K562 (cell line): ENCODE results near the gene ABHD5. TPM values are rescaled to one million over a fixed set of nuclear protein-coding genes. Genes with fewer than 3 reads are reported as not detected.

Source experiments
- AFF4 ChIP-seq: sonication (generic); formaldehyde crosslinking; IDR thresholded peaks from 2 replicates; pipeline ENCODE4 v1.8.0; 2023; ENCODE audit warnings: mild to moderate bottlenecking, missing genetic modification reagents
- ATF1 ChIP-seq, 2 experiments: fragments of 450-650 bp in 1 of 2; IDR thresholded peaks; 2 replicates each; pipeline ENCODE4 v1.6.1; 2016; ENCODE audit warnings: missing compliant biosample characterization in 1 of 2, missing genetic modification characterization in 1 of 2
- HMGN3 ChIP-seq: IDR thresholded peaks from 2 replicates; pipeline ENCODE4 v1.6.1; 2011; ENCODE audit warnings: borderline replicate concordance, low read depth, mild to moderate bottlenecking, mixed read lengths, low read length; ENCODE audit not compliant: insufficient read length; ENCODE audit errors: extremely low read depth
- HNRNPUL1 ChIP-seq: fragments of 200-400 bp; formaldehyde crosslinking; IDR thresholded peaks from 2 replicates; pipeline ENCODE4 v1.6.1; 2017; ENCODE audit warnings: low read length
- NFYB ChIP-seq: IDR thresholded peaks from 2 replicates; pipeline ENCODE4 v1.6.1; 2011; ENCODE audit warnings: mild to moderate bottlenecking, moderate library complexity; ENCODE audit not compliant: insufficient read length; ENCODE audit errors: extremely low read depth
- SIN3B ChIP-seq: fragments of 450-650 bp; IDR thresholded peaks from 2 replicates; pipeline ENCODE4 v1.6.1; 2017; ENCODE audit warnings: low read depth, mild to moderate bottlenecking, moderate library complexity
- SRSF1 ChIP-seq: fragments of 200-400 bp; formaldehyde crosslinking; IDR thresholded peaks from 2 replicates; pipeline ENCODE4 v1.6.1; 2017; ENCODE audit warnings: mild to moderate bottlenecking, low read depth, low read length, moderate library complexity
- WHSC1 ChIP-seq: IDR thresholded peaks from one replicate; pipeline ENCODE4 v1.6.1; 2012; ENCODE audit warnings: low read length, control low read depth, inconsistent platforms
- ZNF263 ChIP-seq: sonication (generic); formaldehyde crosslinking; IDR thresholded peaks from 2 replicates; pipeline ENCODE4 v1.8.0; 2022; ENCODE audit warnings: mild to moderate bottlenecking, missing genetic modification reagents, borderline replicate concordance
- ZNF3 ChIP-seq: fragments of 250-450 bp; sonication (Bioruptor Pico); IDR thresholded peaks from 2 replicates; pipeline ENCODE4 v1.5.0; 2021; ENCODE audit warnings: mild to moderate bottlenecking, moderate library complexity
- ZNF444 ChIP-seq: fragments of 250-450 bp; sonication (Bioruptor Pico); IDR thresholded peaks from 2 replicates; pipeline ENCODE4 v1.4.0; 2020; ENCODE audit warnings: mild to moderate bottlenecking, moderate library complexity
- ZNF668 ChIP-seq: fragments of 250-450 bp; sonication (Bioruptor Pico); IDR thresholded peaks from 2 replicates; pipeline ENCODE4 v1.8.0; 2022; ENCODE audit warnings: mild to moderate bottlenecking, inconsistent platforms
- polyA plus RNA-seq, 8 experiments: library from polyadenylated mRNA; depleted of rRNA in 4 of 8; stranded (reverse) in 5 of 8; unstranded in 3 of 8; fragments of >200 nt; fragmentation: Nextera tagmentation in 2 of 8; fragmentation: Illumina TruSeq in 1 of 8; extraction: Ambion mirVana in 2 of 8; extraction: Trizol in 1 of 8; gene quantifications; 2 replicates each; pipeline versions ENCODE4 v1.2.1 to v1.2.3, GENCODE V29; 2011 to 2014; ENCODE audit warnings: inconsistent platforms in 1 of 8, missing spikeins in 1 of 8
- total RNA-seq, 7 experiments: library from RNA; depleted of rRNA in 6 of 7; stranded (reverse); fragments of >200 nt in 6 of 7; fragmentation: Illumina TruSeq in 2 of 7; extraction: Trizol in 2 of 7; gene quantifications; 2 replicates each; pipeline versions ENCODE4 v1.2.1 to v1.2.3, GENCODE V29; 2011 to 2021; ENCODE audit warnings: low replicate concordance in 1 of 7
- TF ChIP-seq, protein P1 (sequence below): sonication (generic); formaldehyde crosslinking; IDR thresholded peaks from 2 replicates; pipeline ENCODE4 v1.8.0; 2023; ENCODE audit warnings: missing genetic modification reagents, mild to moderate bottlenecking, borderline replicate concordance
- TF ChIP-seq, protein P2 (sequence below): fragments of 250-450 bp; sonication (Bioruptor Pico); IDR thresholded peaks from 2 replicates; pipeline ENCODE4 v1.5.0; 2021; ENCODE audit warnings: mild to moderate bottlenecking, moderate library complexity

The ABHD5 gene
- total and polyA plus RNA-seq, 9 of the 15 experiments (the other 6 are each of a cell fraction or from before 2014, with no cell fraction given), result 27.8 to 61.7 (median 39.9) TPM

DNA sequence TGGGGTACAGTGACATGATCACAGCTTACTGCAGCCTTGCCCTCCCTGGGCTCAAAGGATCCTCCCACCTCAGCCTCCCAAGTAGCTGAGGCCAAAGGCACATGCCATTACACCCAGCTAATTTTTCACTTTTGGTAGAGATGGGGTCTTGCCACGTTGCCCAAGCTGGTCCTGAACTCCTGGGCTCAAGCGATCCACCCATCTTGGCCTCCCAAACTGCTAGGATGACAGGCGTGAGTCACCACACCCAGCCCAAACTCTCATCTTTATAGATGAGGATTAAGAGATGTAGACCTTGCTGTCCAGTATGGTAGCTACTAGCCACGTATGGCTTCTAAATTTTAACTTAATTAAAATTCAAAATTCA is 4.4 kb upstream of the ABHD5 start (continued):
- TF ChIP-seq, protein P1, sequence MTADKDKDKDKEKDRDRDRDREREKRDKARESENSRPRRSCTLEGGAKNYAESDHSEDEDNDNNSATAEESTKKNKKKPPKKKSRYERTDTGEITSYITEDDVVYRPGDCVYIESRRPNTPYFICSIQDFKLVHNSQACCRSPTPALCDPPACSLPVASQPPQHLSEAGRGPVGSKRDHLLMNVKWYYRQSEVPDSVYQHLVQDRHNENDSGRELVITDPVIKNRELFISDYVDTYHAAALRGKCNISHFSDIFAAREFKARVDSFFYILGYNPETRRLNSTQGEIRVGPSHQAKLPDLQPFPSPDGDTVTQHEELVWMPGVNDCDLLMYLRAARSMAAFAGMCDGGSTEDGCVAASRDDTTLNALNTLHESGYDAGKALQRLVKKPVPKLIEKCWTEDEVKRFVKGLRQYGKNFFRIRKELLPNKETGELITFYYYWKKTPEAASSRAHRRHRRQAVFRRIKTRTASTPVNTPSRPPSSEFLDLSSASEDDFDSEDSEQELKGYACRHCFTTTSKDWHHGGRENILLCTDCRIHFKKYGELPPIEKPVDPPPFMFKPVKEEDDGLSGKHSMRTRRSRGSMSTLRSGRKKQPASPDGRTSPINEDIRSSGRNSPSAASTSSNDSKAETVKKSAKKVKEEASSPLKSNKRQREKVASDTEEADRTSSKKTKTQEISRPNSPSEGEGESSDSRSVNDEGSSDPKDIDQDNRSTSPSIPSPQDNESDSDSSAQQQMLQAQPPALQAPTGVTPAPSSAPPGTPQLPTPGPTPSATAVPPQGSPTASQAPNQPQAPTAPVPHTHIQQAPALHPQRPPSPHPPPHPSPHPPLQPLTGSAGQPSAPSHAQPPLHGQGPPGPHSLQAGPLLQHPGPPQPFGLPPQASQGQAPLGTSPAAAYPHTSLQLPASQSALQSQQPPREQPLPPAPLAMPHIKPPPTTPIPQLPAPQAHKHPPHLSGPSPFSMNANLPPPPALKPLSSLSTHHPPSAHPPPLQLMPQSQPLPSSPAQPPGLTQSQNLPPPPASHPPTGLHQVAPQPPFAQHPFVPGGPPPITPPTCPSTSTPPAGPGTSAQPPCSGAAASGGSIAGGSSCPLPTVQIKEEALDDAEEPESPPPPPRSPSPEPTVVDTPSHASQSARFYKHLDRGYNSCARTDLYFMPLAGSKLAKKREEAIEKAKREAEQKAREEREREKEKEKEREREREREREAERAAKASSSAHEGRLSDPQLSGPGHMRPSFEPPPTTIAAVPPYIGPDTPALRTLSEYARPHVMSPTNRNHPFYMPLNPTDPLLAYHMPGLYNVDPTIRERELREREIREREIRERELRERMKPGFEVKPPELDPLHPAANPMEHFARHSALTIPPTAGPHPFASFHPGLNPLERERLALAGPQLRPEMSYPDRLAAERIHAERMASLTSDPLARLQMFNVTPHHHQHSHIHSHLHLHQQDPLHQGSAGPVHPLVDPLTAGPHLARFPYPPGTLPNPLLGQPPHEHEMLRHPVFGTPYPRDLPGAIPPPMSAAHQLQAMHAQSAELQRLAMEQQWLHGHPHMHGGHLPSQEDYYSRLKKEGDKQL, result no peak
- TF ChIP-seq ZNF3 (CRISPR knock-in tag), result no peak
- no peak for TF ChIP-seq ZNF668 (CRISPR knock-in tag)
- TF ChIP-seq AFF4 (CRISPR knock-in tag), result 0 out of 2 replicates have a peak, but pooled peaks have one; percentile 58
- no peak for TF ChIP-seq ATF1 (CRISPR knock-in tag; IDR thresholded peaks at IDR 0.05)
- no peak for TF ChIP-seq ATF1 (tag; IDR thresholded peaks at IDR 0.05)
- no peak for TF ChIP-seq NFYB
- TF ChIP-seq ZNF444 (CRISPR knock-in tag), result no peak
- TF ChIP-seq SRSF1, result no peak
- no peak for TF ChIP-seq WHSC1
- TF ChIP-seq, protein P2, sequence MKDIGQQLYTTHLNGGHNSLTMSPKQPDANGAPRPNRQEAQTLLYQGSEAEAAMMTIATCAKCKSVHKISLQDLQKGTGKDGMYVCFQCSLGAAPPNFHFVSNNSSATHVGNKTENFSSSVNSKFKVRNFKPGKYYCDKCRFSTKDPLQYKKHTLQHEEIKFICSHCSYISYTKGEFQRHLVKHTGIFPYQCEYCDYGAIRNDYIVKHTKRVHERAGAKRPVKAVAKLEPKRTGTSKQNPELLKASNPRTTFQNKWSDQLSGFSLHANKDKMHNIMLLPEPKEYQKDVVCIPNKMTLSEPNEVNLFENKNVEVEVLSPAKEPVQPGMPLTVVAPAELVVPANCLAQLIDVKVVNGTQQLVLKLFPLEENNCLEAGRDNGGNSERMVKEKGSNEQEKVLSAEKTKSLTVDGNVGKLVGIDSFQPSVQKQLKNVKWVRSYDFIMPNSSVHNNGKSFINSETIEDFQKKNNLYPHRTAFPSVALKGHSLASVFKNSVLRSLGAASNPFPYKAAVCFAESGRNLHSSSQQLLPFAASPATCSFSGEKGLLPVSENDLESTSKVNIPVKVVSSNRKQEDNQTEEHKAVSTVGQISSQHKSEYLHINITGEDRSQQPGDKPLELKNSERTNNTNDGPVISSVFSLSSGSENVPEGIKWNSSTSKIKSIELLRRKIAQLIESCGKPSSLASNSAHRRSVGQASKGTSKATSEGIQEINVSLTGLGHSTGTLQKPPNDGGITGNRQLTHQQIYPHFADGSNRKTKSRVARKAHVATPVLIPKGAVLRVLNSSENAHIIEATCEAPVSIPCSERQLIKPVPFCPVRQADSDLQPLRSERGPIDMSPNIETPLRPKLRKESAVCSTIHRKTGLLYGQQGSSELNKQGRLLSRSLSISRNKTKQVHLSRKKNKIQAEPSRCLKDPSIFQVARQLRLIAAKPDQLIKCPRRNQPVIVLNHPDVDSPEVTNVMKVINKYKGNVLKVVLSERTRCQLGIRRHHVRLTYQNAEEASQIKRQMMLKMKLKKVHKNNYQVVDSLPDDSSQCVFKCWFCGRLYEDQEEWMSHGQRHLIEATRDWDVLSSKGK (CRISPR knock-in tag), result no peak
- no peak for TF ChIP-seq SIN3B
- TF ChIP-seq HMGN3, result no peak
- no peak for TF ChIP-seq HNRNPUL1
- TF ChIP-seq ZNF263 (CRISPR knock-in tag), result no peak
